HFF-Myc (cell line): ENCODE measurements around the gene TMEM163.

Source experiments
- DNase-seq: peaks from one replicate; pipeline ENCODE4 v3.0.0-alpha.2; 2011; ENCODE audit warnings: low read depth; ENCODE audit errors: extremely low read depth
- H3K4me3 ChIP-seq: replicated peaks from 2 replicates; pipeline ENCODE4 v1.5.1; 2011; ENCODE audit warnings: low read depth, mild to moderate bottlenecking, control low read depth, low read length
- TF ChIP-seq, protein P1 (sequence below): IDR thresholded peaks from 2 replicates; pipeline ENCODE4 v1.5.1; 2012; ENCODE audit warnings: mild to moderate bottlenecking, low read depth, low read length, control low read depth; ENCODE audit errors: missing control alignments

The TMEM163 gene

GRCh38 chr2:134712299-134712698, 6.5 kb downstream of the TMEM163 start:
- TF ChIP-seq, protein P1, sequence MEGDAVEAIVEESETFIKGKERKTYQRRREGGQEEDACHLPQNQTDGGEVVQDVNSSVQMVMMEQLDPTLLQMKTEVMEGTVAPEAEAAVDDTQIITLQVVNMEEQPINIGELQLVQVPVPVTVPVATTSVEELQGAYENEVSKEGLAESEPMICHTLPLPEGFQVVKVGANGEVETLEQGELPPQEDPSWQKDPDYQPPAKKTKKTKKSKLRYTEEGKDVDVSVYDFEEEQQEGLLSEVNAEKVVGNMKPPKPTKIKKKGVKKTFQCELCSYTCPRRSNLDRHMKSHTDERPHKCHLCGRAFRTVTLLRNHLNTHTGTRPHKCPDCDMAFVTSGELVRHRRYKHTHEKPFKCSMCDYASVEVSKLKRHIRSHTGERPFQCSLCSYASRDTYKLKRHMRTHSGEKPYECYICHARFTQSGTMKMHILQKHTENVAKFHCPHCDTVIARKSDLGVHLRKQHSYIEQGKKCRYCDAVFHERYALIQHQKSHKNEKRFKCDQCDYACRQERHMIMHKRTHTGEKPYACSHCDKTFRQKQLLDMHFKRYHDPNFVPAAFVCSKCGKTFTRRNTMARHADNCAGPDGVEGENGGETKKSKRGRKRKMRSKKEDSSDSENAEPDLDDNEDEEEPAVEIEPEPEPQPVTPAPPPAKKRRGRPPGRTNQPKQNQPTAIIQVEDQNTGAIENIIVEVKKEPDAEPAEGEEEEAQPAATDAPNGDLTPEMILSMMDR, result no peak
- DNase-seq, result no peak
- H3K4me3 ChIP-seq, result no peak overlapping the region

- H3K4me3 ChIP-seq, result no peak overlapping the region
Measured at GRCh38 chr2:134711692-134712091, 7.1 kb downstream of the TMEM163 start.

GRCh38 chr2:134707330-134707676, 11.5 kb downstream of the TMEM163 start:
- no peak overlapping the region for H3K4me3 ChIP-seq
- no peak for DNase-seq
- TF ChIP-seq, protein P1, result no peak

More at GRCh38 chr2:134711692-134712091, 7.1 kb downstream of the TMEM163 start:
- TF ChIP-seq, protein P1, result no peak
- no peak for DNase-seq

DNA sequence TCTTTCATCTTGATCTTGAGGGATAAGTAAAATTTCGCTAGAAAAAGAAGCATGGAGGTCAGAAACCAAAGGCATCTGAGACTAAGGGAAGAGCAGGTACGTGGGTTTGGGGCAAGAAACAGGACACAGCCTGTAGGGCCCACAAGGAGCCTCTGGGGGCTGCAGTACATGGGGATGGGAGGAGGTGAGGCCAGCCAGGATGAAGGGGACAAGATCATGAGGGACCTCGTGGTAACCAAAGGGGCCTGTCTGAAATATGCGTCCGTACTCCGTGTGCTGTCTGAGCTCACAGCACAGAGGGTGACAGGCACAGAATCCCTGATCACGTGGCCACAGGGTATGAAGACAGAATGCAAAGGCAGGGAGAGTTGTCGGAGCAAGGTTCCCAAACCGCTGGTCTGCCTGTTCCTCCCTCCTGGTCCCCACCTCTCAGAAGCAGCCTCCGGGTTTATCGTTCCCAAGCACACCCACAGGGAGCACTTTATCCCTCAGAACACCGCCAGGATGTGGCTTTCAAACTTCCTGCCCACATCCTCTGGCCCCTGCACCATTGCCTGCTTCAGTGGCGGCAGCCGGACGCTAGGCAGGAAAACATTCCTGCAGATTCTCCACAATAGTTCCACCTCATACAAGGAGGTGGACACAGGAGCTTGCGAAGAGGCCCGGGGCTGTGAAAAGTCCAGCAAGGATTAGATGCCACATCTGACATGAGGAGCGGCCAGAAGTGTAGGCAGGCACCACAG, 12.0 kb downstream of the TMEM163 start:
- no peak for DNase-seq
- no peak overlapping the region for H3K4me3 ChIP-seq

GRCh38 chr2:134705861-134706586, 12.8 kb downstream of the TMEM163 start:
- no peak overlapping the region for H3K4me3 ChIP-seq
- DNase-seq, result no peak
- TF ChIP-seq, protein P1, result no peak

More for the DNA sequence above, 12.0 kb downstream of the TMEM163 start:
- TF ChIP-seq, protein P1, result no peak

DNA sequence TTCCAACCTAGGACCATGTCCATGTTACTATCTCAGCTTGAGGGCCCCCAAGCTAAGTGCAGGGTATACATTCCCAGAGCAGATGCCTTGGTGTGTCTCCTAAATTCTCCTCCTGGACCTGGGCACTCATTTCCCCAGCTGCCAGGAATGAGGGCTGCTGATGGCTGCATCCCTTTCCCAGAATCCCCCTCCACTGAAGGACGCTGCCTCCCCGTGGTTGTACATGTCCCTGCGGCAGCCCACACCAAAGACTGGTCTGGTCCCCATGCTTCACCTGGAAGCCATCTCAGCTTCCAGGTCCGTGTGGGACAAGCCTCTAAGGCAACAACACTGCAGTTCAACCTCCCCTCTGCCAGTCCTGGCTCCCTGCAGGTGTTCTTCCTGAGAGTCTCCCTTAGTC, 14.6 kb downstream of the TMEM163 start:
- TF ChIP-seq, protein P1, result no peak
- DNase-seq, result no peak
- no peak overlapping the region for H3K4me3 ChIP-seq
